Measurements from ENCODE around the gene SYT17.

SYT17 gene

DNA sequence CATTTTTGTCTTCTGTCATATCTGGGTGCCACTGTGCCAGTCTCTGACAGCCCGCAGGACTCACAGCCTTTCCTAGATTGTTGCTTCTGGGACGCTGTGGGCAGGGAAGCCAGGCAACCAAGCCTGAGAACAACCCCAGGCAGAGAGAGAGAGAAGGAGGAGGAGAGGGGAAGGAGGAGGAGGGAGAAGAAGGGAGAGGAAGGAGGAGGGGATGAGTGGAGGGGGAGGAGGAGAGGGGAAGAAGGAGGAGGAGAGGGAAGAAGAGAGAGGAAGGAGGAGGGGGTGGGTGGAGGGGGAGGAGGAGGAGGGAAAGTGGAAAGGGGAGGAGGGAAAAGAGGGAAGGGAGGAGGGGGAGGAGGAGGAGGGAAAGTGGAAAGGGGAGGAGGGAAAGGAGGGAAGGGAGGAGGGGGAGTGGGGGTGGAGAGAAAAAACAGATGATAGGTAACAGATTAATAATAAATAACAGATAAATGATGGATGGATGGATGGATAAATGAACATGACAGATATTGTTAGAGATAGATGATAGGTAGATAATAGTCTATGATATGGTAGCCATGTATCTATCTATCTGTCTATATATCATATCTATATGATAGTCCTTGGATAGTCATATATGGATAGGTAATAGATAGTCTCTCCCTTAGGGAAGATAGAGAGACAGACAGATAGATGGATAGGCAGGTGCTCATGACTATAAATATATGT is 146.8 kb downstream of the SYT17 start:
- Mint-ChIP-seq H3K27me3 (ENCODE audit: low read depth, poor library complexity) (peaks cover 29% of the 10 kb centered on the region), H3K4me1 (no peaks in the 10 kb centered on the region), H3K4me3 (no peak overlapping the region), H3K27ac (no peak overlapping the region), H3K9me3 (peaks cover 10% of the 10 kb centered on the region), H3K36me3 (ENCODE audit: low read depth) (no peaks in the 10 kb centered on the region)
- TF ChIP-seq, protein P1, sequence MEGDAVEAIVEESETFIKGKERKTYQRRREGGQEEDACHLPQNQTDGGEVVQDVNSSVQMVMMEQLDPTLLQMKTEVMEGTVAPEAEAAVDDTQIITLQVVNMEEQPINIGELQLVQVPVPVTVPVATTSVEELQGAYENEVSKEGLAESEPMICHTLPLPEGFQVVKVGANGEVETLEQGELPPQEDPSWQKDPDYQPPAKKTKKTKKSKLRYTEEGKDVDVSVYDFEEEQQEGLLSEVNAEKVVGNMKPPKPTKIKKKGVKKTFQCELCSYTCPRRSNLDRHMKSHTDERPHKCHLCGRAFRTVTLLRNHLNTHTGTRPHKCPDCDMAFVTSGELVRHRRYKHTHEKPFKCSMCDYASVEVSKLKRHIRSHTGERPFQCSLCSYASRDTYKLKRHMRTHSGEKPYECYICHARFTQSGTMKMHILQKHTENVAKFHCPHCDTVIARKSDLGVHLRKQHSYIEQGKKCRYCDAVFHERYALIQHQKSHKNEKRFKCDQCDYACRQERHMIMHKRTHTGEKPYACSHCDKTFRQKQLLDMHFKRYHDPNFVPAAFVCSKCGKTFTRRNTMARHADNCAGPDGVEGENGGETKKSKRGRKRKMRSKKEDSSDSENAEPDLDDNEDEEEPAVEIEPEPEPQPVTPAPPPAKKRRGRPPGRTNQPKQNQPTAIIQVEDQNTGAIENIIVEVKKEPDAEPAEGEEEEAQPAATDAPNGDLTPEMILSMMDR (IDR thresholded peaks at IDR 0.05), result no peak
- no peak for DNase-seq

DNA sequence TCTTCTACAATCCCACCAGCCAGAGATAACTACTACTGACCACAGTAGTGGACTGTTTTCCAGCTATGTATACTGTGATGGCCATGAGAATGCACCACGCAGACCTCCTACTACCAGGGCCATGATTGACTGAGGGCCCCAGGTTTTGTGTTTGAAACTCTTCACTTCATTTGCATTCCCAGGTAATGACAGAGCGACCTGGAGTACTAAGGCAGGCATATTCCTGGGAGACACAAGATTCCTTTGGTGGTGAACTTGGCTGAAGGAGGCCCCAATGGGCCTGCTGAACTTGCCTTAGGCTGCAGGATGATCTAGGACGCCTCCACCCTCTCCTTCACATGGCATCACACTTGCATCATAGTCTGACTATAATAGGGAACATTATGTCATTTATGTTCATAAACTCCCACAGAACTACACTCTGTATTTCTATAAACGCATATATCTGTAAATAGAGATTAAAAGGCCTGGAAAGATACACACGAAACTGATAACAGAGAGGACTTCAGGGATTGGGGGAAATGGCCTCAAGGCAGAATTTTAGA is 147.9 kb downstream of the SYT17 start:
- no peak overlapping the region for H3K27ac Mint-ChIP-seq
- peaks cover 36% of the 10 kb centered on the region for H3K27me3 Mint-ChIP-seq (ENCODE audit: low read depth, poor library complexity)
- no peak overlapping the region for H3K4me3 Mint-ChIP-seq
- no peaks in the 10 kb centered on the region for H3K36me3 Mint-ChIP-seq (ENCODE audit: low read depth)
- TF ChIP-seq, protein P1 (IDR thresholded peaks at IDR 0.05), result no peak
- peaks cover 10% of the 10 kb centered on the region for H3K9me3 Mint-ChIP-seq
- no peak for DNase-seq
- no peaks in the 10 kb centered on the region for H3K4me1 Mint-ChIP-seq

DNA sequence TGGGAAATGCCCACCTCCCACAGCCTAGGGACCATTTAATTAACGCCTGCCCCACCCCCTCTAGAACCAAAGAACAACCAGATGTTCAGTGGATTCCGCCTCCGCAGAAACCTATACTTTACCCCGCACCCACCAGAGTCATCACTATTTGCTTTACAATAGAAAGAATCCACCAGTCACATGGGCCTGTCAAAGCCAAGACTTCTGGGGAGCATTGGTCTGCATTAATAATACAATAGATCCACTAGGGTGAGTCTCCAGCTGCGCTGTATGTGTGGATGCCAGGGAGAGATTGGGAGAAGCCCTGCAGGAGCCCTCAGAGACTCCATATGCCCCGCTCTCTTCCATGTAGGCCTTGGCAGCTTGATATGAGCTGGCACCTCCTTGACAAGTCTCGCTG is 148.8 kb downstream of the SYT17 start:
- H3K27me3 Mint-ChIP-seq (ENCODE audit: low read depth, poor library complexity), result peaks cover 37% of the 10 kb centered on the region

More for the DNA sequence above, 148.8 kb downstream of the SYT17 start:
- DNase-seq, result no peak
- no peak overlapping the region for H3K27ac Mint-ChIP-seq
- no peaks in the 10 kb centered on the region for H3K36me3 Mint-ChIP-seq (ENCODE audit: low read depth)
- H3K9me3 Mint-ChIP-seq, result peaks cover 10% of the 10 kb centered on the region
- TF ChIP-seq, protein P1 (IDR thresholded peaks at IDR 0.05), result no peak
- no peaks in the 10 kb centered on the region for H3K4me1 Mint-ChIP-seq
- no peak overlapping the region for H3K4me3 Mint-ChIP-seq
